Fibroblast of gingiva (primary cell): ENCODE data around the gene AGAP1.

Experiments used
- DNase-seq: peaks from one replicate; pipeline ENCODE4 v3.0.0-alpha.2; 2011; ENCODE audit warnings: low read depth

Gene AGAP1

GRCh38 chr2:235493775-235494715 lies at the start of gene AGAP1:
Gene AGAP1, plus strand, starts transcription at chr2:235494043.
- DNase-seq, result peak; percentile 91

DNA sequence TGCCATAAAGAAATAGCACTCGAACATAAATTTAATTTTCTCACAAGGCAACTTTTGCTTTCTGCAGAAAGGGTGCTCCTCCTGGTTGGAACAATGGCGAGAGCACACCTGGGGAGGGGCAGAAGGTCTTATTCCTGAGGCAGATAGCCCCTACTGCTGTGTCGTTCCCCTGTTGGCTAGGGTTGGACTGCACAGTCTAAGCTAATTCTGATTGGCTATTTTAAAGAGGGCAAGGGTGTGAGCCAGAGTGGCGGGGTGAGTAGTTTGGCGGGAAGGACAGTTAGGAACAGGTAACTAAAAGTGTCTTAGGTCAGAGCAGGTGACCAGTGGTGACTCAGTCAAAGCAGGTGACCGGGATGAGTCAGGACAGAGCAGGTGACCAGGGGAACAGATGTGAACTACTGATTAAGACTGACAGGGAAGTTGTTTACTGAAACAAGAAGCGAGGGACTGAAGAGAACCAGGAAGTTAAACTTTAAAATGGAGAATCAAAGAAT lies 49.7 kb upstream of the AGAP1 start:
- DNase-seq, result no peak

DNA sequence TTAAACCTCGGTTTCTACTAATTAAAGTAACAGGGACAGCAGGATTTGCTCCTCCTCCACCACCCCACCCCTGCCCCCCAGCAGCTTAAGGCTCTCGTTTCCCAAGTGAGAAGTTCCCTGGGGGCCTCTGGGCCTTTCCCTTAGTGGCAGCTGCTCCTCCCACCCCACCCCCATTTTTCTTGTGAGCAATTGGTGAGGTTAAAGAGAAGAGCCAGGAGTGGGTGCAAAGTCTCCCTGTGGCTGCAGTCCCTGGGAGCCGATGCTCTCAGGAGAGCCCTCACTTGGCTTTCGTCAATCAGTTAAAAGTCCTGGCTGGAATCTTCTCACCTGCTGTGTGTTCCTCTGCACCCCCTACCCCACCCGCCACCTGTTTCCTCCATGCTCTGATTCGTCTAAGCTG lies 48.7 kb upstream of the AGAP1 start:
- no peak for DNase-seq

GRCh38 chr2:235446082-235446481 lies 47.8 kb upstream of the AGAP1 start:
- no peak for DNase-seq

DNA sequence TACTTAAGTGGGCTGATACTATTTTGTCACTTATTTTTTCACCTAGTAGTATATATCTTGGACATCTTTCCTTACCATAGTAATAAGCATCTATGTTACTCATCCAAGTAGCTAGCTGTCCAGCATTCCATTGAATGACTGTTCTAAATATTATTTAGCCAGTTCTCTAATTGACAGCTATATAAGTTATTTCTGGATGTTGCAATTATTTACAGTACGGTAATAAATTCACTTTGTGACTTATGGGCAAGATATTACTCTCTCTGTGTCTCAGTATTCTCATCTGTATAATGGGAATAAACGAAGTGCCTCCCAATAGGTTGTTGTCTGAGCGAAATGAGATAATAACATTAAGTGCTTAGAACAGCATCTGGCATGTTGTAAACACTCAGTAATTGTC lies 46.6 kb upstream of the AGAP1 start:
- DNase-seq, result peak; percentile 13

- no peak for DNase-seq
These were observed 44.3 kb upstream of the AGAP1 start for GRCh38 chr2:235449568-235449967.

DNA sequence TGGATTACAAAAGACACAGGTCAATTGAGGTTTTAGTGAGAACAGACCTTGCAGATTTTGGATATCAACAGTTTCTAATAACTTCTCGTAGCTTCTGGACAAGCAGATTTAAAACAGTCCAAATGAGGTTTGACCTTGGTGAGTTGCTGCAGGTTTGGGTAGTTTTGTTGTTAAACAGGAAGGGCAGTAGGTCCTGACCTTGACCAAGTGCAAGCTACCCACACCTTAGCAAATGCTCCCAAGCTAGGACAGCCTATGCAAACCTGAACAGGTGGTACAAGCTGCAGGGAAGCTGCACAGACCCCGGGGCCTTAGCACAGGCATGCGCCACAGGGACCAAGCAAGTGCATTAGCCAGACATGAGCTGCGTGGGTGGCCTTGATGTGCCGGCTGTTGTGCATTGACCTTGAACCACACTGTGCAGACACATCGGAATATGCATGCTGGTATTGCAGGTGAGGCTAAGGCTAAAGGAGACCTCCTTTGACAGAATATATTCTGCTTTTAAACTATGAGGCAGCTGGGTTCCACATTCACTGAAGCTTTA lies 40.2 kb upstream of the AGAP1 start:
- no peak for DNase-seq

DNA sequence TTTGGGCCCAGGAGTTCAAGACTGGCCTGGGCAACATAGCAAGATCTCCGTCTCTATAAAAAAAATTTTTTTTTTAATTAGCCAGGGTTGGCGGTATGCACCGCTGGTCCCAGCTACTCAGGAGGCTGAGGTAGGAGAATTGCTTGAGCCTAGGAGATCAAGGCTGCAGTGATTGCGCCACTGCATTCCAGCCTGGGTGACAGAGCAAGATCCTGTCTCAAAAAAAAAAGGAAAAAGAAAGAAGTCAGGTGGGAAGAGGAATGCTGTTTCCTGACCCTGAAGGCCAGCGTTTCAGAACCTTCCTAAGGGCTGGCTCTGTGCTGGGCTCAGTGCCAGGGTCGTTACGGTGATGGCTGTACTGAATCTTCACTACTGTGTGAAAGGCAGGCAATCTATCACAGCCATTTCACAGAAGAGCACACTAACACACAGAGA lies 35.0 kb upstream of the AGAP1 start:
- peak; percentile 16 for DNase-seq

DNA sequence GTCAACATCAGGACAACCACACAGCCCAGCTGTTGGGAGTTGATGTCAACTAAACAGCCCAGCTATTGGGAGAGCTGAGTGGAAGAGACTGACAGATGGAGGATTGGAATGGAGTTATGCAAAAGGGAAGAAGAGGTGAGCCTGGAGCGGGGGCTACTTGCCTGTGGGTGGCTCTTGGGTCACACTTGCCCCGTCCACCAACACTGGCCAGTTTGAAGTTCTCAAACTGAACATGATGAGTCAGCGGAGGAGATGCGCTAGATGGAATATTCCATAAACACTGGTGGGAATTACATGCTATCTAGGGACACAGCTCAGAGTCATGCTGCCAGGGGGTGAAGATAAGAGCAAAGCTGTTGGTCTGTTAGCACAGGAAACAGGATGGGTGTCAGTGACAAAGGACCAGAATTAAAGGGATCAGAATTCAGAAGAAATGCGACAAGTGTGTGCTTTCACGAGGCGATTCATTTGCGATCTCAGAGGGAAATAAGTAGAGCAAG lies 33.2 kb upstream of the AGAP1 start:
- no peak for DNase-seq

- no peak for DNase-seq
These were observed 32.0 kb upstream of the AGAP1 start for GRCh38 chr2:235461763-235462414.

GRCh38 chr2:235462415-235462790 lies 31.4 kb upstream of the AGAP1 start:
- no peak for DNase-seq

GRCh38 chr2:235463893-235464292 lies 29.9 kb upstream of the AGAP1 start:
- DNase-seq, result no peak

- DNase-seq, result peak; percentile 76
These were observed 26.3 kb upstream of the AGAP1 start for GRCh38 chr2:235467588-235467987.

DNA sequence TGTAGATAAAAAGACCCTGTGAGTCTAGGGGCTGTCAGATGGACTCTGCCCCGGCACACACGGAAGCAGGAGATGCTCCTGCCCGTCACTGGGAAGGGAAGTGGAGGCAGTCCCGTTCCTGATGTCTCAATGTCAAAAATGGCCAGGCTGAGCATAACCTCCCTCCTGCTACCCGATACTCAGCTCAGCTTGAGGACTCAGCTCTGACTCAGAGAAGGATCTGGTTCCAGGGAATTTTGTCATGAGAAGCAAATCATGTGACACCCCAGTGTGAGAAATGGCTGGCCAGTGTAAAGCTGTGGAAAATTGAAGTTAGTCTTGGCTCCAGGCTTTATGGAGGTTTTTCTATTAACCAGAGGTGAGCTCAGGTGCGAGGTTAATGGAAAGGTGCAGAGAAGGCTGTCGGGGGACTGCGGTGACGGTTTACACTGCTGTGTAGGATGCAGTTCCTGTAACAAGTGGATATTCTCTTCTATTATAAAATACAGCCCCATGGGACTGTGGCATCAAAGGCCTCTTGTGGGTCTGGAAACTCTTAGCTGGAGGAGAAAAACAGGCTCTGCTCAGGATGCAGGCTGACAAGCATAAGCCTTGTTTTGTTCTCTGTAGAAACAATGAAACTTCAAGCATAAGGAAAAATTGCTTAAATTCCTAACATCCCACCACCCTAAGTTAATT lies 24.7 kb upstream of the AGAP1 start:
- DNase-seq, result peak; percentile 89

DNA sequence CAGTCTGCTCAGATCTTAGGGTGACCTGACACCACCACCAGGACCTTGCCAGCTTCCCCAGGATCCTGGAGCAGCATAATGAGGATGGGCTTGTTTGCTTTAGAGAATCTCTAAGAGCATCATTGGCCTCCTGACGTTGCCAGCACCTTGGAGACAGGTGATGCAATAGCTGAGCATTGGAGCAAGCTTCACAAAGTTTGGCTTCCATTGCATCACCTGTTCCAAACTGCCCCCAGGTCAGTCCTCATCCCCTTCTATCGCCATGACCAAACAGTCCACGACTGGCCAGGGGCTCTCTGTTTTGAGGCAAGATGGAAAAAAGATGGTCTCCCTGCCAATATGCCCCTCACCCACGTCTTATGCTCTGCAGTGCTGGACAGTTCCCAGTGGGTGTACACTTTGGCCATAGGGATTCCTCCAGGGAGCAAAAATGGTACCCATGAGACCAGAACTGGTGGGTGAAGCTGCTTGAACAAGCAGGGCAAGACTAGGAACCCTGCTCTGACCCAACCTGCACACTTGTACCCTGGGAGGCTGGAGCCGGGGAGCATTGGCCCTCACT lies 22.6 kb upstream of the AGAP1 start:
- no peak for DNase-seq

DNA sequence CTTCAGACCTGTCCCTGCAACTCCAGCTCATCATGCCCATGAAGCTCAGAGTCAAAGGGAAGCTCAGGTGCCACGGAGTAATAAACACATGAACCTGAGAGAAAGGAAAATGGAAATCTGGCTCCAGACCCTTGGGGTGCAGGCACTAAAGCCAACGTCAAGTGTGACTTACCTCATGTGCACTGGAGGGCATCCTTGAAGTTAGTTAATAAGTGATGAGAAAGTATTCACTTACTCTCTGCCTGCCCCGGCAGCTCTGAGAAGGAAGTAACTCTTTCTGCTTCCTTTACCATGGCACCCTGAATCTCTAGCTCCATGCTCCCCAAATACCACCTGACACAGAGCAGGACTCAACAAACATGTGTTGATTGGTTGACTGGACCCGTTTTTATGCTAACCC lies 21.4 kb upstream of the AGAP1 start:
- no peak for DNase-seq

- DNase-seq, result no peak
These were observed 15.2 kb upstream of the AGAP1 start for GRCh38 chr2:235478609-235479008.

- DNase-seq, result no peak
These were observed 14.2 kb upstream of the AGAP1 start for GRCh38 chr2:235479604-235480003.

DNA sequence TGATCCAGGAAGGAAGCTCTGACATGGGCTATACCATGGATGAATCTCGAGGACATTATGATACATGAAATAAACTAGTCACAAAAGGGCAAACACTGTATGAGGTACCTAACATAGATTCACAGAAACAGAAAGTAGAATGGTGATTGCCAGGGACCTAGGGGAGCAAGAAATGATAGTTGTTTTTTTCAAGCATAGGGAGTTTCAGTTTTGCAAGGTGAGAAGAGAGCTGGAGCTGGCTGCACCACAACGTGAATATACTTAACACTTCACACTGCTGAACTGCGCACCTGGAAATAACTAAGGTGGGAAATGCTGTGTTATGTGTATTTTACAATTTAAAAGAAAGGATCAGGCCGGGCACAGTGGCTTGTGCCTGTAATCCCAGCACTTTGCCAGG lies 13.2 kb upstream of the AGAP1 start:
- no peak for DNase-seq

- no peak for DNase-seq
These were observed 10.5 kb upstream of the AGAP1 start for GRCh38 chr2:235483313-235483712.

- no peak for DNase-seq
These were observed 8.5 kb upstream of the AGAP1 start for GRCh38 chr2:235485362-235485761.

DNA sequence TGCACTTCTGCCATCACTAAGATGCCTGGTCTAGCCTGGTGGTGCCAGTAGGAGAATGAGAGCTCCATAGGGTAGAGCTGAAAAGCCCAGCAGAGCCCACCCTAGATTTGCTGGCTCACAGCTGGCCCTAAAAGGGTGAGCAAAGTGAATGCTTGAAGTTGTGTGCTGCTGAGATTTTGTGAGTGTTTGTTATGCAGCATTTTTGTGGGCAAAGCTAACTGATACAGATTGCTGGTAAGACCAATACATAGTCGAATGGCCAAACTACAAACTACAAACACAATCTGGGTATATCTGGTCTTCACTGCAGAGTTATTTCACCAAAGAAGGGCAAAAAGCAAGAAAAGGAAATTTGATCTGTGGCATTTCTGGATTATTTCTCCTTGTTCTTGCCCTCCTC lies 7.1 kb upstream of the AGAP1 start:
- DNase-seq, result no peak
